SK-N-SH (cell line): ENCODE results near the gene RAB11FIP5.

ENCODE experiments used
- EP300 ChIP-seq, 2 experiments: IDR thresholded peaks; 2 replicates each; pipeline versions ENCODE4 v1.4.0 to v1.6.1; 2012; ENCODE audit warnings: borderline replicate concordance in 1 of 2, low read depth in 1 of 2, low read length in 1 of 2
- FOSL2 ChIP-seq: IDR thresholded peaks from 2 replicates; pipeline ENCODE4 v1.4.0; 2012; ENCODE audit warnings: low read depth, mild to moderate bottlenecking, moderate library complexity, borderline replicate concordance
- GATA2 ChIP-seq: sonication (generic); formaldehyde crosslinking; IDR thresholded peaks from 2 replicates; pipeline ENCODE4 v1.5.0; 2020; ENCODE audit warnings: mild to moderate bottlenecking, missing genetic modification reagents
- MAX ChIP-seq: IDR thresholded peaks from 2 replicates; pipeline ENCODE4 v1.4.0; 2012; ENCODE audit warnings: low read depth
- MEF2A ChIP-seq: IDR thresholded peaks from 2 replicates; pipeline ENCODE4 v1.4.0; 2012; ENCODE audit warnings: low read depth, borderline replicate concordance
- REST ChIP-seq: IDR thresholded peaks from 2 replicates; pipeline ENCODE4 v1.6.1; 2012; ENCODE audit warnings: mild to moderate bottlenecking, low read depth, low read length, moderate library complexity
- RFX5 ChIP-seq: IDR thresholded peaks from 2 replicates; pipeline ENCODE4 v1.6.1; 2012; ENCODE audit warnings: mild to moderate bottlenecking, improper control_type of control experiment, low read length
- RXRA ChIP-seq: IDR thresholded peaks from 2 replicates; pipeline ENCODE4 v1.4.0; 2012; ENCODE audit warnings: low read depth, mild to moderate bottlenecking, borderline replicate concordance
- YY1 ChIP-seq: IDR thresholded peaks from 2 replicates; pipeline ENCODE4 v1.4.0; 2012; ENCODE audit warnings: low read depth, mild to moderate bottlenecking
- TF ChIP-seq, protein P1 (sequence below): fragments of 200-600 bp; sonication (generic); IDR thresholded peaks from 2 replicates; pipeline ENCODE4 v1.6.1; 2017; ENCODE audit warnings: antibody characterized with exemption, mild to moderate bottlenecking, moderate library complexity

DNA sequence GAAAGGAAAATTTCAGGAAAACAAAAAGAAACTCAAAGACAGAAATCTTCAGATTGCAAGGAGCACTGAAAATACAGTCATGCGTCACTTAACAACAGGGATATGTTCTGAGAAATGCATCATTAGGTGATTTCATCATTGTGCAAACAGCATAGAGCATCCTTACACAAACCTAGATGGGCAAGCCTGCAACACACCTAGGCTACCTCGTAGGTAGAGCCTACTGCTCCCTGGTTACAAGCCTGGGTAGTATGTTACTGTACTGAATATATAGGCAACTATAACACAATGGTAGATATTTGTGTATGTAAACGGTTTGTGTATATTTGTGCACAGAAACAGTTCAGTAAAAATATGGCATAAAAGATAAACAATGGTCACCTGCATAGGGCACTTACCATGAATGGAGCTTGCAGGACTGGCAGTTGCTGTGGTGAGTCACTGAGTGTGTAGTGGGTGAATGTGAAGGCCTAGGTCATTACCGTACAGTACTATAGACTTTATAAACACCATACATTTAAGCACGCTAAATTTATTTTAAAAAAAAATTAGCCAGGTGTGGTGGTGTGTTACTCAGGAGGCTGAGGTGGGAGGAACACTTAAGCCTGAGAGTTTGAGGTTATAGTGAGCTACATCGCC is 74.7 kb downstream of the RAB11FIP5 start:
- TF ChIP-seq, protein P1, sequence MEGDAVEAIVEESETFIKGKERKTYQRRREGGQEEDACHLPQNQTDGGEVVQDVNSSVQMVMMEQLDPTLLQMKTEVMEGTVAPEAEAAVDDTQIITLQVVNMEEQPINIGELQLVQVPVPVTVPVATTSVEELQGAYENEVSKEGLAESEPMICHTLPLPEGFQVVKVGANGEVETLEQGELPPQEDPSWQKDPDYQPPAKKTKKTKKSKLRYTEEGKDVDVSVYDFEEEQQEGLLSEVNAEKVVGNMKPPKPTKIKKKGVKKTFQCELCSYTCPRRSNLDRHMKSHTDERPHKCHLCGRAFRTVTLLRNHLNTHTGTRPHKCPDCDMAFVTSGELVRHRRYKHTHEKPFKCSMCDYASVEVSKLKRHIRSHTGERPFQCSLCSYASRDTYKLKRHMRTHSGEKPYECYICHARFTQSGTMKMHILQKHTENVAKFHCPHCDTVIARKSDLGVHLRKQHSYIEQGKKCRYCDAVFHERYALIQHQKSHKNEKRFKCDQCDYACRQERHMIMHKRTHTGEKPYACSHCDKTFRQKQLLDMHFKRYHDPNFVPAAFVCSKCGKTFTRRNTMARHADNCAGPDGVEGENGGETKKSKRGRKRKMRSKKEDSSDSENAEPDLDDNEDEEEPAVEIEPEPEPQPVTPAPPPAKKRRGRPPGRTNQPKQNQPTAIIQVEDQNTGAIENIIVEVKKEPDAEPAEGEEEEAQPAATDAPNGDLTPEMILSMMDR: no peak
- TF ChIP-seq RFX5 (no peak), RXRA (no peak), FOSL2 (no peak), EP300 (IDR thresholded peaks at IDR 0.05; ENCODE audit: borderline replicate concordance in 1 of 2, low read depth in 1 of 2, low read length in 1 of 2) (no peak), YY1 (no peak), MEF2A (no peak), GATA2 (CRISPR knock-in tag) (no peak), REST (no peak), MAX (no peak)
